H1 (cell line): ENCODE data around the gene RETREG3. TPM values are rescaled to one million over a fixed set of nuclear protein-coding genes. Genes with fewer than 3 reads are reported as not detected.
A peak's percentile ranks its signal among the peaks of the same experiment; 100 is the strongest.
"Not testable (repeated sequence)": the region's sequence is repeated elsewhere in the genome, so short reads cannot be mapped to it uniquely, and the experiment has no call there.

Source experiments
- CTCF ChIA-PET: fragments of 300-600 bp; sonication (Branson Sonifier 250); formaldehyde crosslinking; loops from one replicate; lab custom pipeline; 2021; ENCODE audit not compliant: partially characterized antibody; lab: Charles Lee
- POLR2A ChIA-PET: fragments of 300-600 bp; sonication (Branson Sonifier 250); formaldehyde crosslinking; loops from one replicate; lab custom pipeline; 2021; ENCODE audit warnings: inconsistent platforms; ENCODE audit not compliant: partially characterized antibody; lab: Charles Lee
- DNase-seq, 2 experiments: peaks; one replicate each; pipeline versions ENCODE4 v3.0.0 to v3.0.0-alpha.2; 2010 to 2022; ENCODE audit warnings: low spot score in 2 of 2, low read depth in 1 of 2, mixed read lengths in 1 of 2
- FAIRE-seq: peaks from 2 replicates; lab custom pipeline; 2011; peaks lifted over from hg19 to GRCh38; lab: Jason Lieb, UNC
- H2AFZ ChIP-seq: 2 replicates; pipeline ENCODE4 v1.8.1; 2012; ENCODE audit warnings: low read length, inconsistent platforms
- H2AK5ac ChIP-seq: 2 replicates; pipeline ENCODE4 v1.6.1; 2013; ENCODE audit warnings: low read depth, low read length
- H2BK120ac ChIP-seq: replicated peaks from 2 replicates; pipeline ENCODE3; 2013; ENCODE audit warnings: low read depth, low read length, inconsistent platforms
- H2BK12ac ChIP-seq: 2 replicates; pipeline ENCODE4 v1.6.1; 2013; ENCODE audit warnings: low read depth, low read length
- H2BK15ac ChIP-seq: 2 replicates; pipeline ENCODE4 v1.6.1; 2013; ENCODE audit warnings: low read length
- H2BK20ac ChIP-seq: 2 replicates; pipeline ENCODE4 v1.6.1; 2013; ENCODE audit warnings: low read length
- H2BK5ac ChIP-seq: 2 replicates; pipeline ENCODE4 v1.6.1; 2013; ENCODE audit warnings: low read depth, low read length
- H3K14ac ChIP-seq: 2 replicates; pipeline ENCODE4 v1.6.1; 2013; ENCODE audit warnings: inconsistent platforms; ENCODE audit not compliant: insufficient read length
- H3K18ac ChIP-seq: 2 replicates; pipeline ENCODE4 v1.6.1; 2013; ENCODE audit warnings: low read length; ENCODE audit errors: extremely low read depth
- H3K23ac ChIP-seq: 2 replicates; pipeline ENCODE4 v1.6.1; 2013; ENCODE audit warnings: inconsistent platforms; ENCODE audit not compliant: insufficient read length
- H3K23me2 ChIP-seq: 2 replicates; pipeline ENCODE4 v1.6.1; 2013; ENCODE audit warnings: low read depth, low read length
- H3K27ac ChIP-seq: 2 replicates; pipeline ENCODE4 v1.6.1; 2011; ENCODE audit warnings: low read depth, low read length, inconsistent platforms
- H3K27me3 ChIP-seq, 4 experiments: replicated peaks in 1 of 4; 1 replicate in 1 of 4; 2 replicates in 3 of 4; pipeline versions ENCODE4 v1.6.1 to v1.8.1; 2011 to 2013; ENCODE audit warnings: low read length in 3 of 4, mild to moderate bottlenecking in 3 of 4, inconsistent platforms in 2 of 4, mixed read lengths in 2 of 4, moderate library complexity in 1 of 4; ENCODE audit not compliant: control insufficient read depth in 3 of 4, insufficient read depth in 3 of 4; ENCODE audit errors: extremely low read depth in 1 of 4
- H3K36me3 ChIP-seq, 4 experiments: 2 replicates each; pipeline versions ENCODE4 v1.6.1 to v1.8.1; 2011 to 2013; ENCODE audit warnings: mild to moderate bottlenecking in 4 of 4, low read length in 3 of 4, moderate library complexity in 2 of 4, control low read depth in 1 of 4, inconsistent platforms in 1 of 4; ENCODE audit not compliant: insufficient read depth in 4 of 4, control insufficient read depth in 2 of 4
- H3K4ac ChIP-seq: replicated peaks from 2 replicates; pipeline ENCODE3; 2013; ENCODE audit warnings: low read length, low read depth, mixed read lengths, inconsistent platforms; ENCODE audit not compliant: insufficient read length
- H3K4me1 ChIP-seq, 4 experiments: replicated peaks in 1 of 4; 1 replicate in 1 of 4; 2 replicates in 3 of 4; pipeline versions ENCODE4 v1.6.1 to v1.8.1; 2011 to 2013; ENCODE audit warnings: low read length in 3 of 4, inconsistent platforms in 2 of 4, mixed read lengths in 1 of 4; ENCODE audit not compliant: insufficient read depth in 4 of 4, control insufficient read depth in 3 of 4
- H3K4me2 ChIP-seq, 2 experiments: 2 replicates each; pipeline versions ENCODE4 v1.6.1 to v1.8.1; 2011 to 2013; ENCODE audit warnings: low read depth in 2 of 2, low read length in 2 of 2, control low read depth in 1 of 2, inconsistent platforms in 1 of 2, mild to moderate bottlenecking in 1 of 2; ENCODE audit not compliant: insufficient read depth in 1 of 2
- H3K4me3 ChIP-seq, 4 experiments: fragments of 200-600, 300-600 bp in 1 of 4; sonication (generic), shearing (Covaris generic), sonication (Bioruptor Twin) in 1 of 4; 2 replicates each; pipeline versions ENCODE4 v1.5.1 to v1.8.1; 2011 to 2016; ENCODE audit warnings: low read length in 4 of 4, low read depth in 3 of 4, control low read depth in 2 of 4, inconsistent platforms in 2 of 4, mild to moderate bottlenecking in 2 of 4, mixed read lengths in 1 of 4, moderate library complexity in 1 of 4; ENCODE audit not compliant: insufficient read depth in 2 of 4; ENCODE audit errors: extremely low read depth in 1 of 4
- H3K56ac ChIP-seq: replicated peaks from 2 replicates; pipeline ENCODE3; 2013; ENCODE audit warnings: low read depth, mild to moderate bottlenecking, mixed read lengths, low read length, inconsistent platforms; ENCODE audit not compliant: insufficient read length
- H3K79me1 ChIP-seq: 2 replicates; pipeline ENCODE4 v1.6.1; 2013; ENCODE audit warnings: low read depth, low read length, control low read depth
- H3K79me2 ChIP-seq, 2 experiments: 2 replicates each; pipeline versions ENCODE4 v1.6.1 to v1.8.1; 2012 to 2013; ENCODE audit warnings: low read length in 2 of 2, mild to moderate bottlenecking in 2 of 2, inconsistent platforms in 1 of 2; ENCODE audit not compliant: insufficient read depth in 2 of 2, control insufficient read depth in 1 of 2
- H3K9ac ChIP-seq, 4 experiments: replicated peaks in 1 of 4; 1 replicate in 1 of 4; 2 replicates in 3 of 4; pipeline versions ENCODE4 v1.6.1 to v1.8.1; 2011 to 2013; ENCODE audit warnings: low read depth in 3 of 4, low read length in 3 of 4, control low read depth in 2 of 4, mild to moderate bottlenecking in 2 of 4, moderate library complexity in 2 of 4, inconsistent platforms in 1 of 4; ENCODE audit errors: extremely low read depth in 1 of 4
- H3K9me3 ChIP-seq, 2 experiments: 2 replicates each; pipeline versions ENCODE4 v1.6.1 to v1.8.1; 2012 to 2013; ENCODE audit warnings: mild to moderate bottlenecking in 2 of 2, moderate library complexity in 2 of 2, control low read depth in 1 of 2, inconsistent platforms in 1 of 2, low read depth in 1 of 2, low read length in 1 of 2, mixed read lengths in 1 of 2; ENCODE audit not compliant: insufficient read depth in 2 of 2
- H4K20me1 ChIP-seq, 2 experiments: replicated peaks in 1 of 2; 2 replicates each; pipeline versions ENCODE3 to v1.8.1; 2011 to 2013; ENCODE audit warnings: inconsistent platforms in 2 of 2, low read length in 2 of 2, mild to moderate bottlenecking in 1 of 2; ENCODE audit not compliant: insufficient read depth in 2 of 2, control insufficient read depth in 1 of 2
- H4K5ac ChIP-seq: 2 replicates; pipeline ENCODE4 v1.6.1; 2013; ENCODE audit warnings: low read length, low read depth, mixed read lengths, inconsistent platforms; ENCODE audit not compliant: insufficient read length
- H4K8ac ChIP-seq: 2 replicates; pipeline ENCODE4 v1.8.0; 2013; ENCODE audit warnings: mild to moderate bottlenecking, moderate library complexity, low read length, inconsistent platforms; ENCODE audit not compliant: insufficient read depth; ENCODE audit errors: extremely low read depth
- H4K91ac ChIP-seq: replicated peaks from 2 replicates; pipeline ENCODE3; 2013; ENCODE audit warnings: low read length, mixed read lengths, inconsistent platforms; ENCODE audit not compliant: insufficient read length
- FOSL1 ChIP-seq: IDR thresholded peaks from 2 replicates; pipeline ENCODE4 v1.6.1; 2011; ENCODE audit warnings: mild to moderate bottlenecking, low read depth, low read length, moderate library complexity; ENCODE audit not compliant: insufficient read depth
- HDAC2 ChIP-seq, 2 experiments: fragments of 300-600 bp in 1 of 2; sonication (generic) in 1 of 2; IDR thresholded peaks; 2 replicates each; pipeline ENCODE4 v1.6.1; 2011 to 2012; ENCODE audit warnings: low read depth in 2 of 2, low read length in 2 of 2, mild to moderate bottlenecking in 2 of 2, moderate library complexity in 2 of 2, borderline replicate concordance in 1 of 2, inconsistent platforms in 1 of 2
- SP1 ChIP-seq: IDR thresholded peaks from 2 replicates; pipeline ENCODE4 v1.6.1; 2011; ENCODE audit warnings: low read depth, low read length
- TBP ChIP-seq: IDR thresholded peaks from 2 replicates; pipeline ENCODE4 v1.6.1; 2011; ENCODE audit warnings: low read depth, low read length, improper control_type of control experiment
- WGBS, 2 experiments: shearing (Covaris generic) in 1 of 2; methylation state at CpG; one replicate each; pipeline versions ENCODE4 v1.1.6 to v1.1.7; 2013 to 2015; ENCODE audit warnings: low lambda C conversion rate in 2 of 2, mixed read lengths in 2 of 2, inconsistent platforms in 1 of 2, low coverage in 1 of 2, missing lambda C conversion rate in 1 of 2; ENCODE audit not compliant: insufficient replicate concordance in 2 of 2, insufficient coverage in 1 of 2, insufficient read length in 1 of 2; ENCODE audit errors: extremely low coverage in 1 of 2, missing lambda C conversion rate in 1 of 2; 5-methylcytosine and 5-hydroxymethylcytosine counted together
- polyA plus RNA-seq, 7 experiments: library from polyadenylated mRNA; depleted of rRNA in 3 of 7; stranded (reverse) in 5 of 7; unstranded in 2 of 7; fragments of >200 nt in 5 of 7; fragments of 200-250 nt in 2 of 7; gene quantifications; 1 replicate in 5 of 7; 2 replicates in 1 of 7; 4 replicates in 1 of 7; pipeline versions ENCODE4 v1.2.1 to v1.2.3, GENCODE V29; 2011 to 2013; ENCODE audit warnings: missing spikeins in 2 of 7, mixed read lengths in 2 of 7
- total RNA-seq: library from RNA; stranded (reverse); fragmentation: NEBNext Ultra II Directional; extraction: Animal tissue kit (Norgen Biotek cat#: 25700); gene quantifications from 2 replicates; pipeline ENCODE4 v1.2.1, GENCODE V29; 2021
- TF ChIP-seq, protein P1 (sequence below): IDR thresholded peaks from 2 replicates; pipeline ENCODE4 v1.6.1; 2011; ENCODE audit warnings: low read depth, mild to moderate bottlenecking, low read length; ENCODE audit not compliant: insufficient read depth

RETREG3 gene
- total and polyA plus RNA-seq, 2 of the 8 experiments (the other 6 are each of a cell fraction or from before 2014, with no cell fraction given): 23.7 to 42.6 TPM

DNA sequence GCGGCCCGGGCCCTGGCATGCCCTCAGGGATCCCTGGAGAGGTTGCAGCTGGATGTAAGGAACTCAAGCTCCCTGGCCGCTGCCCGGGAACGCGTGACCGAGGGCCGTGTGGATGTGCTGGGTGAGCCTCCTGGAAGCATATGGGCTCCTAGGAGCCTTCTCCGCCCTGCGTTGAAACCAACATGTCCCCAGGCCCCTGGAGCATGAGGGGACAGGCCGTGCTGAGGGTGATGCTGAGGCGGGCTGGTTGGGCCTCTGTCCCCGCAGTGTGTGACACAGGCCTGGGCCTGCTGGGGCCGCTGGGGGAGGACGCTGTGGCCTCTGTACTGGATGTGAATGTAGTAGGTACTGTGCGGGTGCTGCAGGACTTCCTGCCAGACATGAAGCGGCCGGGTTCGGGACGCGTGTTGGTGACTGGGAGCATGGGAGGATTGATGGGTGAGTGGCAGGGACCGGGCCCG lies 62.1 kb downstream of the RETREG3 start (continued):
- TF ChIP-seq FOSL1 (no peak), SP1 (no peak), TBP (no peak), HDAC2 (IDR thresholded peaks at IDR 0.05; ENCODE audit: borderline replicate concordance in 1 of 2, low read depth in 2 of 2, low read length in 2 of 2) (no peak)
- TF ChIP-seq, protein P1, sequence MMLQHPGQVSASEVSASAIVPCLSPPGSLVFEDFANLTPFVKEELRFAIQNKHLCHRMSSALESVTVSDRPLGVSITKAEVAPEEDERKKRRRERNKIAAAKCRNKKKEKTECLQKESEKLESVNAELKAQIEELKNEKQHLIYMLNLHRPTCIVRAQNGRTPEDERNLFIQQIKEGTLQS: no peak

DNA sequence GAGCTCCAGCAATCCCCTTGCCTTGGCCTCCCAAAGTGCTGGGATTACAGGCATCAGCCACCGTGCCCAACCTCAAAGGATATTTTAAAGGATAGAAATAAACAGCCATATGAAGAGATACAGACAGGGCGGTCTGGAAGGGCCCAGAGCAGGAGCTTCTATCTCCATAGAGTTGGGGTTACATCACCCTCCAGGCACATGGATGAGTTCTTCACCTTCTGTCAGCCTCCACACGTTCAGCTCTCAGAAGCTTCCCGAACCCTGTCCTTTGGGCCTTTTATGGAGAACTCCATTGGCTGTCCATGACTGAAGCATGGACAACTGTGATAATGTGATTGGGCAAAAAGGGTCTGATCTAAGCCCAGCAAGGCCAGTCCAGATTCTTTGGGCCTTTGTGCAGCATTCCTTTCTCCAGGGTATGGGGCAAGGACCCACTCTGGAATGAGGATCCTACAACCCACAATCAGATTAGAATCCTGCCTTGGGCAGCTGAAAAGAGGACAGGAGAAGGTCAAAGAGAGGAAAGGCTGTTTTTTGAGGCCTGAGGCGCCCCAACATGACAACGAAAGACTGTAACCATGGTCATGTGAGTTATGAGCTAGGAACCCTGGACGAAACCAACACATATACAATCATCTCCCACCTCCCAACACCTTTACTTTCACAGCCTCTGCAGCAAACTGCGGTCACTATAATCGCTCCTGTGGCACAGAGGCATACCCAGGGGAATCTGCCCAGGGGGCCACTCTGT lies 63.2 kb downstream of the RETREG3 start:
- peaks cover 0 to 12% (median 5%) of the 10 kb centered on the region in 4 experiments; a peak in 4 of 8 replicates for H3K36me3 ChIP-seq
- FAIRE-seq: peak; percentile 78
- DNase-seq, H4K20me1 ChIP-seq, H3K4me1 ChIP-seq, H3K79me1 ChIP-seq, H3K4me3 ChIP-seq, H3K79me2 ChIP-seq, H2BK20ac ChIP-seq, H2BK5ac ChIP-seq, H3K4me2 ChIP-seq, H3K27me3 ChIP-seq, H3K27ac ChIP-seq, H2AK5ac ChIP-seq, H3K9me3 ChIP-seq, H4K91ac ChIP-seq, H3K4ac ChIP-seq, H4K8ac ChIP-seq, H4K5ac ChIP-seq, H3K18ac ChIP-seq, H3K23ac ChIP-seq, H2BK120ac ChIP-seq, H2AFZ ChIP-seq, H2BK15ac ChIP-seq, H2BK12ac ChIP-seq, H3K23me2 ChIP-seq, H3K9ac ChIP-seq, H3K14ac ChIP-seq, H3K56ac ChIP-seq: not testable (repeated sequence)
- CTCF ChIA-PET: interaction anchor here (1.3 kb wide), 1 partner anchor 12 kb away, joined by 6 read pairs; no protein-coding TSS in a partner anchor
- 90% methylated on average over 9 of the region's 9 CpGs; no CpG with 5 or more reads in 1 of the 2 experiments for WGBS, 2 experiments
- POLR2A ChIA-PET: interaction anchor here (0.7 to 4.3 kb wide), 3 partner anchors 9 to 770 kb away, joined by 3 to 43 read pairs (median 3); partner anchors contain the start of gene NAGLU
